DND-41 (cell line): ENCODE measurements around the gene MERTK.
A peak's percentile ranks its signal among the peaks of the same experiment; 100 is the strongest.
"Not testable (repeated sequence)": the region's sequence is repeated elsewhere in the genome, so short reads cannot be mapped to it uniquely, and the experiment has no call there.

Source experiments
- ATAC-seq: fragments of 200-7000 bp; cut with Tn5 transposase; 3 replicates; pipeline ENCODE4 v1.9.1; 2021; ENCODE audit warnings: low read depth; ENCODE audit not compliant: insufficient read depth
- DNase-seq: peaks from one replicate; pipeline ENCODE4 v3.0.0-alpha.2; 2020
- H2AFZ ChIP-seq: 2 replicates; pipeline ENCODE4 v1.6.0; 2012; ENCODE audit warnings: low read depth, low read length
- H3K27ac ChIP-seq: 2 replicates; pipeline ENCODE4 v1.5.1; 2012; ENCODE audit warnings: low read length, inconsistent platforms
- H3K27me3 ChIP-seq: fragments of 200-600 bp; sonication (generic); 2 replicates; pipeline ENCODE4 v1.6.0; 2012; ENCODE audit warnings: low read length, mild to moderate bottlenecking, inconsistent platforms; ENCODE audit not compliant: insufficient read depth, poor library complexity
- H3K36me3 ChIP-seq: 2 replicates; pipeline ENCODE4 v1.5.1; 2012; ENCODE audit warnings: low read length, inconsistent platforms; ENCODE audit not compliant: insufficient read depth
- H3K4me1 ChIP-seq: 2 replicates; pipeline ENCODE4 v1.5.1; 2012; ENCODE audit warnings: mild to moderate bottlenecking, low read length; ENCODE audit not compliant: insufficient read depth
- H3K4me2 ChIP-seq: 2 replicates; pipeline ENCODE4 v1.6.0; 2012; ENCODE audit warnings: mild to moderate bottlenecking, moderate library complexity, low read length, inconsistent platforms; ENCODE audit not compliant: insufficient read depth
- H3K4me3 ChIP-seq, 2 experiments: fragments of 200-600 bp in 1 of 2; shearing (Covaris generic) in 1 of 2; 2 replicates each; pipeline ENCODE4 v1.5.1; 2012 to 2016; ENCODE audit warnings: inconsistent platforms in 2 of 2, low read length in 2 of 2, mild to moderate bottlenecking in 2 of 2, low read depth in 1 of 2, moderate library complexity in 1 of 2
- H3K79me2 ChIP-seq: 2 replicates; pipeline ENCODE4 v1.6.0; 2012; ENCODE audit warnings: low read length, inconsistent platforms; ENCODE audit not compliant: insufficient read depth
- H3K9ac ChIP-seq: 2 replicates; pipeline ENCODE4 v1.6.0; 2012; ENCODE audit warnings: low read depth, mild to moderate bottlenecking, inconsistent platforms, low read length, moderate library complexity
- H3K9me3 ChIP-seq: 2 replicates; pipeline ENCODE4 v1.5.1; 2012; ENCODE audit warnings: low read length, moderate library complexity, mild to moderate bottlenecking, inconsistent platforms; ENCODE audit not compliant: insufficient read depth, severe bottlenecking
- H4K20me1 ChIP-seq: 2 replicates; pipeline ENCODE4 v1.6.0; 2012; ENCODE audit warnings: low read length; ENCODE audit not compliant: insufficient read depth
- EZH2 ChIP-seq: IDR thresholded peaks from 3 replicates; pipeline ENCODE4 v1.6.1; 2012; ENCODE audit warnings: borderline replicate concordance, low read depth, mild to moderate bottlenecking, moderate library complexity, low read length, inconsistent platforms; ENCODE audit not compliant: severe bottlenecking
- TF ChIP-seq, protein P1 (sequence below): IDR thresholded peaks from 2 replicates; pipeline ENCODE4 v1.5.1; 2012; ENCODE audit warnings: borderline replicate concordance, low read length, moderate library complexity, mild to moderate bottlenecking; ENCODE audit not compliant: poor library complexity, severe bottlenecking; ENCODE audit errors: extremely low read depth

MERTK gene

DNA sequence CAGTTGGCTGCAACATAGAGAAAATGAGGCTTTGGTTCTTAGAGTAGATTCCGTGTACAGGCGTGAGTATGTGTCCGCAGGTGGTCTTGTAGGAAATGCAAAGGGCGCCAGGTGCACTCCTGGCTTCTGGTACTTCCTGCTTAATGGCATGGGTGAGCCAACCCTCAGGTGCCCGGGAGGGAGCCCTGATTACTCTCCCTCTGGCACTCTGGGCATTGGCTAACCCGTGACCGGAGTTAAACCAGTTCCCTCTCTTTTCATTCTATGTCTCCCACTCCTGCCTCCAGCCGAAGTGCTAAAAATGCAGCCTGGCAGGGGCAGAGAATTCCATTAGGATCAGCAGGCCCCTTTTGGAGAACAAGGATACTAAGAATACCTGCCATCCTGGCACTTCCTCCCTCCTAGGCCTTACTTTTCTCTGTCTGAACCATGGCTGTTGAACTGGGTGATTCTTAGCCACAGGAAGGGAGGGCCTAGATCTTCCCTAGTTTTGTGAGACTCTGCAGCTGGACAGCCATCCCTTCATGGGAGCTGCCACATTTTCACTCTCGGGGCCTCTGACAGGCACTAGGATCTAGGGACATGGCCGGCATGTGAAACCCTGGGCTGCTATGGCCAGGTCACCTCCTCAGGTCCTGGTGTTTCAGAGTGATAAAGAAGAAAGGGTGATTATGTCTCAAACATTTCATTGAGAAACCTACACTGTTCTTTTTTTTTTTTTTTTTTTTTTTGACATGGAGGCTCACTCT is 6.5 kb downstream of the MERTK start:
- no peak overlapping the region for H3K27ac ChIP-seq
- no peak overlapping the region for H3K4me2 ChIP-seq
- no peak overlapping the region for H3K4me3 ChIP-seq
- no peak for ATAC-seq
- no peak for DNase-seq
- H3K9ac ChIP-seq = no peak overlapping the region
- no peaks in the 10 kb centered on the region for H3K36me3 ChIP-seq
- H2AFZ ChIP-seq = no peak overlapping the region
- no peak for TF ChIP-seq EZH2
- TF ChIP-seq, protein P1, sequence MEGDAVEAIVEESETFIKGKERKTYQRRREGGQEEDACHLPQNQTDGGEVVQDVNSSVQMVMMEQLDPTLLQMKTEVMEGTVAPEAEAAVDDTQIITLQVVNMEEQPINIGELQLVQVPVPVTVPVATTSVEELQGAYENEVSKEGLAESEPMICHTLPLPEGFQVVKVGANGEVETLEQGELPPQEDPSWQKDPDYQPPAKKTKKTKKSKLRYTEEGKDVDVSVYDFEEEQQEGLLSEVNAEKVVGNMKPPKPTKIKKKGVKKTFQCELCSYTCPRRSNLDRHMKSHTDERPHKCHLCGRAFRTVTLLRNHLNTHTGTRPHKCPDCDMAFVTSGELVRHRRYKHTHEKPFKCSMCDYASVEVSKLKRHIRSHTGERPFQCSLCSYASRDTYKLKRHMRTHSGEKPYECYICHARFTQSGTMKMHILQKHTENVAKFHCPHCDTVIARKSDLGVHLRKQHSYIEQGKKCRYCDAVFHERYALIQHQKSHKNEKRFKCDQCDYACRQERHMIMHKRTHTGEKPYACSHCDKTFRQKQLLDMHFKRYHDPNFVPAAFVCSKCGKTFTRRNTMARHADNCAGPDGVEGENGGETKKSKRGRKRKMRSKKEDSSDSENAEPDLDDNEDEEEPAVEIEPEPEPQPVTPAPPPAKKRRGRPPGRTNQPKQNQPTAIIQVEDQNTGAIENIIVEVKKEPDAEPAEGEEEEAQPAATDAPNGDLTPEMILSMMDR = no peak
- H3K4me1 ChIP-seq = peaks cover 20% of the 10 kb centered on the region
- H3K27me3 ChIP-seq = no peaks in the 10 kb centered on the region
- no peaks in the 10 kb centered on the region for H3K9me3 ChIP-seq
- no peaks in the 10 kb centered on the region for H4K20me1 ChIP-seq
- no peaks in the 10 kb centered on the region for H3K79me2 ChIP-seq

DNA sequence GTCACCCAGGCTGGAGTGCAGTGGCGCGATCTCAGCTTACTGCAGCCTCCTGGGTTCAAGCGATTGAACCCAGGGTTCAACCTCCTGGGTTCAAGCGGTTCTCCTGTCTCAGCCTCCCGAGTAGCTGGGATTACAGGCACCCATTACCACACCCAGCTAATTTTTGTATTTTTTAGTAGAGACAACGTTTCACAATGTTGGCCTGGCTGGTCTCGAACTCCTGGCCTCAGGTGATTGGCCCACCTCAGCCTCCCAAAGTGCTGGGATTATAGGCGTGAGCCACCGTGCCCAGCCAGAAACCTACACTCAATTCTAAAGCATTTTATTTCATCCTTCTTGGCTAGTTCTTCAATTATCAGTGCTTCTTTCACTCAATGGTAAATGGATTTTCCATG is 7.1 kb downstream of the MERTK start:
- not testable (repeated sequence) for H3K79me2 ChIP-seq, H3K4me3 ChIP-seq, H3K27ac ChIP-seq, ATAC-seq, H2AFZ ChIP-seq, H4K20me1 ChIP-seq, H3K4me2 ChIP-seq, DNase-seq, H3K36me3 ChIP-seq, H3K9me3 ChIP-seq, H3K27me3 ChIP-seq, H3K9ac ChIP-seq
- H3K4me1 ChIP-seq = peaks cover 20% of the 10 kb centered on the region

DNA sequence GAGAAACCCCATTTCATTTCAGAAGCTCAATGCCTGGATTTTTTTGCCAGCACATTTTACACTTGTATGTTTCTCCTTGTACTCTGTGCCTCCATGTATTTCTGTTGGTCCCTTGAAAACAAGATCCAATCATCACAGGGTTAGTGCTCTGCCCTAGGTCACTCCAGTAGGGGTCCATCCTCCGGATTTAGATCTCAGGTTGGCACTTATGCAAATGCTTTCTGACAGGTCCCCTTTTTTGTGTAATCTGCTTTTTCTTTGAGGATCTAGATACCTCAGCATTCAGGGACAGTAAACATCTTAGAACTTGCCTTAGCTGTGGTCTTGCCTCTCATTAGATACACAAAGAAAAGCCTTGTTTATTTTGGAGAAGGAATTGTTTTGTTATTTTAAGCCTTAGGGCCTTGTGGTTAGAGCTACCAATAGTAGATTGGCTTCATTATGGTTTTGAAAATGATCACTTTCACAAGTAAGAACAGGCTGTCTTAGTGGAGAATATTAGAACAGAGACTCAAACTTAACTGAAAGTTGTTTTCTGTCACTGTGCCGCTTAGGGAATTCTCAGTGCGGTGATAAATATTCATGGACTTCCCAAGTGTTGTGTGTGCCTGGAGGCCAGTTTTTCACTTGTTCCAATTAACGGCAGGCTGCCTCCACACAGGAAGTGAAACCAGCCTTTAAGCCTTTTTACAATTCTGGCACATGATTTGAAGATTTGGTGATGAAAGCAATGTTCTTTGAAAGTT is 7.8 kb downstream of the MERTK start:
- H3K27ac ChIP-seq = peak overlapping the region; percentile 70
- no peak for DNase-seq
- H3K79me2 ChIP-seq = no peaks in the 10 kb centered on the region
- H3K36me3 ChIP-seq = no peaks in the 10 kb centered on the region
- H3K27me3 ChIP-seq = no peaks in the 10 kb centered on the region
- TF ChIP-seq EZH2 = no peak
- TF ChIP-seq, protein P1 = no peak
- H3K9ac ChIP-seq = peak overlapping the region; percentile 35
- H2AFZ ChIP-seq = peak overlapping the region; percentile 78
- H3K4me3 ChIP-seq = no peak overlapping the region
- ATAC-seq = peak; percentile 53; the same call in 1 of the 3 replicates
- no peaks in the 10 kb centered on the region for H4K20me1 ChIP-seq
- no peaks in the 10 kb centered on the region for H3K9me3 ChIP-seq
- peak overlapping the region; percentile 43 for H3K4me2 ChIP-seq
- peaks cover 20% of the 10 kb centered on the region for H3K4me1 ChIP-seq

DNA sequence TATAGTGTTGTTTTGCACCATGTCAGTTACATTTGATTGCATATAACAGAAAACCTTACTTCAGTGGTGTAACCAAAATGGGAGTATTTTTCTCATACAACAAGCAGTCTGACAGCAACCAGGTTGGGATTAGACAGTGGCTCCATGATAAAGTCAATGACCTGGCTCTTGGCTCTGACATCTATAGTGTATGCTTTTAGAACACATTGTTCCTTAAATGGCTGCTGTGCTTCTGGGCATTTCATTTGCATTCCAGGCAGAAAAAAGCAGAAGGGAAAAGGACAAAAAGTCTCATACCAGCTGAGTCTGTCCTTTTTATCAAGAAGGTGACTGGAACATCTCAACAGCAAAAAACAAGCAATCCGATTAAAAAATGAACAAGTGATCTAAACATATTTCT is 10.2 kb downstream of the MERTK start:
- Histone ChIP-seq H3K27ac (no peak overlapping the region), H2AFZ (no peak overlapping the region), H3K9me3 (no peaks in the 10 kb centered on the region), H3K79me2 (no peaks in the 10 kb centered on the region), H3K27me3 (no peaks in the 10 kb centered on the region), H3K9ac (no peak overlapping the region), H3K4me1 (peaks cover 20% of the 10 kb centered on the region), H4K20me1 (no peaks in the 10 kb centered on the region), H3K36me3 (no peaks in the 10 kb centered on the region), H3K4me2 (no peak overlapping the region), H3K4me3 (no peak overlapping the region)
- ATAC-seq = no peak
- no peak for TF ChIP-seq EZH2
- TF ChIP-seq, protein P1 = no peak
- DNase-seq = no peak
